ENCODE measurements around the gene SPATA31A3. TPM values are rescaled to one million over a fixed set of nuclear protein-coding genes. Genes with fewer than 3 reads are reported as not detected.

SPATA31A3 gene
- not detected for total RNA-seq

DNA sequence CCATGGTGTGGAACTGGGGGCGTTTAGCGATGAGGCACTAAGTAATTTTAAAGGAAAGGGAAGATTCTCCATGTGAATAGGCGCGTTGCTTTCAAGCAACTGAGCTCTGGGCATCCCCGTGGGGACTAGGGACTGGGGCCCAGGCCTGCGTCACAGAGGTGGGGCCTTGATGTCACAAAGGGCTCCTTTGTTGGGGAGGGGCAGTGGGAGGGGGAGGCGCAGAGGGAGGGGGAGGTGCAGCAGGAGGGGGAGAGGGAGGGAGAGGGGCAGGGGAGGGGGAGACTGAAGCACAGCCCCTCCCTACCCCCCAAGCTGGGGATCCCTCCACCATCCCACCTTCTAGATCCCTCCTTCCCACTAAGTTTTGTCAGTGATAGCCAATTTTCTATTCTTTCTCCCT is at the start of gene SPATA31A3:
Gene SPATA31A3, minus strand, starts transcription at position 101 of the 400 bp plus-strand sequence. Its CDS starts 29 bp downstream, at position 72.

Other genes starting within 250 kb of the SPATA31A3 start
- gene ZNF658, start 91.8 kb downstream of the SPATA31A3 start, total RNA-seq: 18.3 TPM